WI38 (cell line): ENCODE measurements around the gene CYB5R3.

Source experiments
- H3K4me3 ChIP-seq: 2 replicates; pipeline ENCODE4 v1.5.1; 2011; ENCODE audit warnings: low read depth, mild to moderate bottlenecking, control low read depth, low read length
- TF ChIP-seq, protein P1 (sequence below): IDR thresholded peaks from 2 replicates; pipeline ENCODE4 v1.5.1; 2012; ENCODE audit warnings: low read depth, mild to moderate bottlenecking, control low read depth, low read length

Gene CYB5R3

DNA sequence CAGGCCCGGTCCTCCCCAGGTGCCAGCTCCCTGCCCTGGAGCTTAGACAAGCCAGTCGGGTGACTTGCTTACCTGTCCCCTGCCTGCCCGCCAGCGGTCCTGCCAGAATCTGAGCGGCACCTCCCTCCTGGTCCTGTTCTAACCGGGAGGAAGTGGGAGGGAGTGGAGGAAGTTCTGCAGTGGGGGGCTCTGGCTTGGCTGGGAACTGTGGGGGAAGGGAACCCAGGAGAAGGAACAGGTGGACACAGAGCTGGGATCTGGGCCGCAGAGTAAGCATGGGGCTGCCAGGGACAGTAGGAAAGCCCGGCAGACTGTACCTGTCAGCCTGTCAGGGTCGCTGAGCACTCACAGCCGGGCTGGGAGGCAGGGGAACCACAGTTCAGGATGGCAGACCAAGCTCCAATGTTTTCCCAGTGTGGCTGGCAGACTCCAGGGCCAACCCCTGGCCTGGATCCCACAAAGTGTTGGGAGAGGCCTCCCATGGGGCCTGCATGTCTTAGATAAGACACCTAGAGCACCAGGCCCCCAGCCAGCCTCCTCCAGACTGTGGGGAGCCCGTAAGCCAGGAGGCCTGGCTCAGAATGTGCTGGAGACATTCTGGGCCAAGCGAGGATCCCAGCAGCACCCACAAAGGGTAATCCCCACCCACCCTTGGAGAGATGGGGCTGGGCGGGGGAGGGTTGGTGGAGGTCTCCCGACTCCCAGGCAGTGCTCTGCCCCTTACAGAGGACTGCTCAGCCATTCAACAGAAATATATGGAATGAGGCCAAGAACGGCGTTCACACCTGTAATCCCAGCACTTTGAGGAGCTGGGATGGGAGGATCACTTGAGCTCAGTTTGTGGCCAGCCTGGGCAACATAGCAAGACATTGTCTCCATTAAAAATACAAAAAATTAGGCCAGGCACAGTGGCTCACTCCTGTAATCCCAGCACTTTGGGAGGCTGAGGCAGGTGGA is 2.3 kb downstream of the CYB5R3 start:
- TF ChIP-seq, protein P1, sequence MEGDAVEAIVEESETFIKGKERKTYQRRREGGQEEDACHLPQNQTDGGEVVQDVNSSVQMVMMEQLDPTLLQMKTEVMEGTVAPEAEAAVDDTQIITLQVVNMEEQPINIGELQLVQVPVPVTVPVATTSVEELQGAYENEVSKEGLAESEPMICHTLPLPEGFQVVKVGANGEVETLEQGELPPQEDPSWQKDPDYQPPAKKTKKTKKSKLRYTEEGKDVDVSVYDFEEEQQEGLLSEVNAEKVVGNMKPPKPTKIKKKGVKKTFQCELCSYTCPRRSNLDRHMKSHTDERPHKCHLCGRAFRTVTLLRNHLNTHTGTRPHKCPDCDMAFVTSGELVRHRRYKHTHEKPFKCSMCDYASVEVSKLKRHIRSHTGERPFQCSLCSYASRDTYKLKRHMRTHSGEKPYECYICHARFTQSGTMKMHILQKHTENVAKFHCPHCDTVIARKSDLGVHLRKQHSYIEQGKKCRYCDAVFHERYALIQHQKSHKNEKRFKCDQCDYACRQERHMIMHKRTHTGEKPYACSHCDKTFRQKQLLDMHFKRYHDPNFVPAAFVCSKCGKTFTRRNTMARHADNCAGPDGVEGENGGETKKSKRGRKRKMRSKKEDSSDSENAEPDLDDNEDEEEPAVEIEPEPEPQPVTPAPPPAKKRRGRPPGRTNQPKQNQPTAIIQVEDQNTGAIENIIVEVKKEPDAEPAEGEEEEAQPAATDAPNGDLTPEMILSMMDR, result no peak
- H3K4me3 ChIP-seq, result no peak overlapping the region

DNA sequence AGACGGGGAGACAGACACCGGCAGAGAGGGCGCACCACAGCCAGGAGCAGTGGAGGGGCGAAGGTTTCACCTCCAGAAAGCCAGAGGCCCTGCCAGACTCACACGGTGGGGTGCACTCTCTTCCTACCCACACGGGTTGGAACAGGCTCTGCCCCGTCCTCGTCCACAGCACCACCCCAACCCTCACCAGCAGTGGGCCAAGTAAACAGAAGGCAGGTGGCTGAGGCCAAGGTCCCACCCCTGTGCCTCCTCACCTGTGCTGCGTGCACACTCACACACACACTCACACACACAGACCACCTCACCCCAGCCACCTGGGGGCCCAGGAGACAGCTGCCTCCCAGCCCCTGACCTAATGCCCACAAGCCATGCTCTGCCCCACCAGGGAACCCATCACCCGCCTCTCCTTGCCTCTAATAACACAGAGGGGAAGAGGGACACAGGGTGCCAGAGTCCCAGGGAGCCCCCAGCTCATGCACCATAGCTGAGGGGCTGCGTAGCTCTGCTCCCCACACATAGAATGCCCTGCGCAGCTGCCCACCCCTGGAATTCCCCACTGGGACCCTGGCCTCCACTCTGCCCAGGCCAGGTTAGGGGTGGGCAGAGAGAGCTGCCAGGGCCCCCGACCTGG is 3.1 kb downstream of the CYB5R3 start:
- H3K4me3 ChIP-seq, result no peak overlapping the region
- TF ChIP-seq, protein P1, result no peak

DNA sequence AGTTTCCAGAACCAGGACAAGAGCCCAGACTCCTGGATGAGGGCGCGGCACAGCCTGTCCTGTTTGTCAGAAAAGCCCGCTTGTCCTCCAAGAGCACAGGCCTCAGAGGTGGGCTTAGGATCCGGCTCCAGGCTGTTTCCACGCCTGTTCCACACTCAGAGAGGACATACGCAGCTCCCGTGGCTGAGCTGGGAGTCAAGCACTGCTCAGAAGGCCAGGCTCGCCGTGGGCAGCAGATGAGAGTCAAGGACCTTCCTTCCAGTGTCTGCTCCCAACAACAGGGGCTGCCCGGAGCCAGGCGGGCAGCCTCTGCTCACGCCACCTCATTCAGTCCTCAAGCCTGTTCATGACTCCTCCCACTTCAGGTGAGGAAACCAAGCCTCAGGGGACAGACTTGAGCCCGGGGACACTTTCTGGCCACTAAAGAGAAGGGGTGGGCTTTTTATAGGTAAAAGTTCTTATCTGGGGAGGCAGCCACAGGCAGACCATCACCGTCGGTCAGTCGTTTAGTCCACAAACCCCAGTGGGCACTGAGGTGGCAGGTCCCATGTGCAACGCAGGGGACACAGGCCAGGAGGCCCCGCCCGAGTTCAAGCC is 3.8 kb downstream of the CYB5R3 start:
- TF ChIP-seq, protein P1, result no peak
- no peak overlapping the region for H3K4me3 ChIP-seq

- TF ChIP-seq, protein P1, result no peak
- H3K4me3 ChIP-seq, result no peak overlapping the region
Observed at GRCh38 chr22:42644422-42645340, 4.5 kb downstream of the CYB5R3 start.

DNA sequence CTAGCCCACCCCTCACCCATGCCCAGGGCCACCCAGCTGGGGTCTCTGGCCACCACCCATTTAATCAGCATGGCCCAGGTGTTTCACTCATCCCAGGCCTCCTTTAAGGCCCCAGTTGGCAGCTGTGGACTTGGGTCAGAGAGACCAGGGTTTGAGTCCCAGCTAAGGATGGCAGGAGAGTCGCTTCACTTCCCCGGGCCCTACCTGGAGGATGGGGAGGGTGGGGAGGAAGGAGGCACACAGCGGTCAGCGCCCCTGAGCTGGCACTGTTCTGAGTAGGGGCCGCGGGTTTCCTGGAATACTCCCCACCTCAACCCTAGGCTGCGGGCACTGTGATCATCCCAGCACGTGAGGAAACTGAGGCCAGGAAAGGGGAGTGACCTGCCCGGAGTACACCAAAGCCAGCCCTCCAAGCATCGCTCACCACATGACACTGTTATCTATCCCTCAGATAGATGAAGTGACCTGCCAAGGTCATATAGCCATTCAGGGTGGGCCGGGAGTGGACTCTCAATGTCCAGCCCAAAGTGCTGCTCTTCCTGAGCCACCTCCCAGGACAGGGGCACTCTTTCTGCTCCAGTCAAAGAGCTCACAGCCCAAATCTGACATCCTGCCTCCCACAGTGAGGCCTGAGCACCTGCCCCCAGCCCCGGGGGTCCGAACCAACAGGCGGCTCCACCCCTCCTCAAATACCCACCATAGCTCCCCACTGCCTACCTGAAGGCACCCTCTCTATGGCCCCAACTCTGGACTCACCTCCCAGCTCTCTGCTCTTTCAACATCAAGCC is 5.4 kb downstream of the CYB5R3 start:
- no peak overlapping the region for H3K4me3 ChIP-seq
- TF ChIP-seq, protein P1, result no peak
